ENCODE results near the gene ENKUR. TPM values are rescaled to one million over a fixed set of nuclear protein-coding genes. Genes with fewer than 3 reads are reported as not detected.
A peak's percentile ranks its signal among the peaks of the same experiment; 100 is the strongest.

The ENKUR gene
- total RNA-seq, 1 experiment from 2014 or later, result 0.13 TPM

DNA sequence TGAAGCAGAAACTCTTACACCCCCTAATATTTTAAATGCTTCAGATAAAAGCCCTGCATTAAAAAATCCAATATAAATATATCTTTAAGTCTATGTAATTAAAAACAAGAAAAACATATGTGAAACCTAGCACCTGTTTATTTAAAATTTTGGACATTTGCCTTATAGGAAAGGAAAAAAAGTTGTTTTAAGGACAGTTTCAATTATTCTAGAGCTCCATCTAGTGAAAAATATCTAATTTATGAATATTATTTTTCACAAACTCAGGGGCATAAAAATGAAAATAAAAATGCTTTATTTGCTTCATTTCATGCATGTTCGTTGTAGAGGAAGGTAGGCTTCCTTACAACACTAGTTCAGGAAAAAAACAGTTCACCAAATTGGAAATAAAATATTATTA lies 26.1 kb downstream of the ENKUR start:
- no peak for TF ChIP-seq SIN3A (IDR thresholded peaks at IDR 0.05; ENCODE audit: borderline replicate concordance, insufficient read depth, low read depth, low read length)
- TF ChIP-seq, protein P1, sequence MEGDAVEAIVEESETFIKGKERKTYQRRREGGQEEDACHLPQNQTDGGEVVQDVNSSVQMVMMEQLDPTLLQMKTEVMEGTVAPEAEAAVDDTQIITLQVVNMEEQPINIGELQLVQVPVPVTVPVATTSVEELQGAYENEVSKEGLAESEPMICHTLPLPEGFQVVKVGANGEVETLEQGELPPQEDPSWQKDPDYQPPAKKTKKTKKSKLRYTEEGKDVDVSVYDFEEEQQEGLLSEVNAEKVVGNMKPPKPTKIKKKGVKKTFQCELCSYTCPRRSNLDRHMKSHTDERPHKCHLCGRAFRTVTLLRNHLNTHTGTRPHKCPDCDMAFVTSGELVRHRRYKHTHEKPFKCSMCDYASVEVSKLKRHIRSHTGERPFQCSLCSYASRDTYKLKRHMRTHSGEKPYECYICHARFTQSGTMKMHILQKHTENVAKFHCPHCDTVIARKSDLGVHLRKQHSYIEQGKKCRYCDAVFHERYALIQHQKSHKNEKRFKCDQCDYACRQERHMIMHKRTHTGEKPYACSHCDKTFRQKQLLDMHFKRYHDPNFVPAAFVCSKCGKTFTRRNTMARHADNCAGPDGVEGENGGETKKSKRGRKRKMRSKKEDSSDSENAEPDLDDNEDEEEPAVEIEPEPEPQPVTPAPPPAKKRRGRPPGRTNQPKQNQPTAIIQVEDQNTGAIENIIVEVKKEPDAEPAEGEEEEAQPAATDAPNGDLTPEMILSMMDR (IDR thresholded peaks at IDR 0.05), result peak; percentile 16; the same call in 1 of the 2 replicates
- H3K36me3 ChIP-seq (ENCODE audit: control insufficient read depth, insufficient read depth, low read length), result no peaks in the 10 kb centered on the region
- ATAC-seq, result no peak
- in situ Hi-C loops (cut with HindIII; ENCODE audit: low pct_unique_long_range_greater_than_20kb, low sequenced_read_pairs), result no loop called here
- H3K9me3 ChIP-seq (ENCODE audit: control insufficient read depth, insufficient read depth, low read depth, low read length), result no peaks in the 10 kb centered on the region
- no peaks in the 10 kb centered on the region for H3K27me3 ChIP-seq (ENCODE audit: control insufficient read depth, insufficient read depth, low read length)
- H3K4me3 ChIP-seq (ENCODE audit: low read depth in 2 of 2, low read length in 2 of 2), result no peak overlapping the region
- CTCF ChIA-PET, result no interaction called here
- DNase-seq (ENCODE audit: low read depth, low spot score), result no peak
- BruUV-seq (replicated peaks), result no TSS peak
- peaks cover 4% of the 10 kb centered on the region; the same call in 1 of the 2 replicates for H3K4me1 ChIP-seq (ENCODE audit: control insufficient read depth, insufficient read depth, low read length)
- intact Hi-C loops (cut with micrococcal nuclease; ENCODE audit: unreplicated experiment), result loop anchor here (10.0 kb wide), 1 partner anchor 345 kb away; no protein-coding TSS in a partner anchor
- POLR2A ChIA-PET, result interaction anchor here (0.7 kb wide), 1 partner anchor 320 kb away, joined by 3 read pairs; no protein-coding TSS in a partner anchor
- H3K27ac ChIP-seq (ENCODE audit: low read length), result no peak overlapping the region

DNA sequence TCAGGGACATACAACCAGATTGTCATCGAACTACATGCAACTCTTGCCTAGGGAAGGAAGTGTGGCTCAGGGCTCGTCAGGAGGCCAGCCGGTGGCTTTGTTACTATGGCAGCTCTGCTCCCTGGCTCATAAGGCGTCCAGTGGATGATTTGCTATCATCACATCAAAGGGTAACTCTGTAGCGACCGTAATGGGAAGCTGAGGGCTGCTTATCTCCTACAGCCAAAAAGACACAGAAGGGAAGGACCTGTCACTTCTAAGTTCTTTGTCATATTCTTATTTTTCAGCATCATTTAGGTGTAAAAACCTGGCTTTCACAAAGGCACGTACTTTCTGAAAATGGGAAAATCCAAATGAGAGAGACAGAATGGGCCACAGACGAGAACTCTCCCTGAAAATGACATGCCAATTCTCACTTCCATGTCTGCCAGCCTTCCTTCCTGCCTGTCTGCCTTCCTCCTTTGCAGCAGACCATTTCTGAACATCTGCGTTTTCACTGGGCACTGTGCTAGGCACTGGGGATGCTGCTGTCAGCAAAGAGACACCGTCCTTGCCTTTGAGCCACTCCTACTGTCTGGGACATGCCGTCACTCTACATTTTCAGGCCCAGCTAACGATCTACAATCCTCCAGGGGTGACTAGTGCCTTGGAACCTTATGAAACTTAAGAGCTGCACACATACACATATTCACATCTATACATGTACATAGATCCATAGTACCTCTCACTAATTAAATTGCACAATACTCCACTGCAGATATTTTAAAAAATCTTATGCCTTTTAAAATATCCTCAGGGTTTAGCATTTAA lies 26.9 kb downstream of the ENKUR start:
- ChIA-PET POLR2A (interaction anchor here (0.6 to 0.7 kb wide), 2 partner anchors 131 to 320 kb away, joined by 3 to 5 read pairs; no protein-coding TSS in a partner anchor), CTCF (no interaction called here)
- no peaks in the 10 kb centered on the region for H3K9me3 ChIP-seq (ENCODE audit: control insufficient read depth, insufficient read depth, low read depth, low read length)
- no peak overlapping the region for H3K4me3 ChIP-seq (ENCODE audit: low read depth in 2 of 2, low read length in 2 of 2)
- BruUV-seq (replicated peaks), result no TSS peak
- in situ Hi-C loops (cut with HindIII; ENCODE audit: low pct_unique_long_range_greater_than_20kb, low sequenced_read_pairs) (no loop called here), intact Hi-C loops (cut with micrococcal nuclease; ENCODE audit: unreplicated experiment) (no loop called here)
- H3K27ac ChIP-seq (ENCODE audit: low read length), result no peak overlapping the region
- H3K27me3 ChIP-seq (ENCODE audit: control insufficient read depth, insufficient read depth, low read length), result no peaks in the 10 kb centered on the region
- no peaks in the 10 kb centered on the region for H3K36me3 ChIP-seq (ENCODE audit: control insufficient read depth, insufficient read depth, low read length)
- peaks cover 4% of the 10 kb centered on the region; the same call in 1 of the 2 replicates for H3K4me1 ChIP-seq (ENCODE audit: control insufficient read depth, insufficient read depth, low read length)
- ATAC-seq (no peak), DNase-seq (ENCODE audit: low read depth, low spot score) (no peak)
- TF ChIP-seq TCF7L2 (IDR thresholded peaks at IDR 0.05; ENCODE audit: low read depth, low read length) (no peak), SIN3A (IDR thresholded peaks at IDR 0.05; ENCODE audit: borderline replicate concordance, insufficient read depth, low read depth, low read length) (no peak), POLR2AphosphoS5 (IDR thresholded peaks at IDR 0.05; ENCODE audit: low read depth, low read length) (no peak)
- TF ChIP-seq, protein P1 (IDR thresholded peaks at IDR 0.05), result no peak
- TF ChIP-seq, protein P2, sequence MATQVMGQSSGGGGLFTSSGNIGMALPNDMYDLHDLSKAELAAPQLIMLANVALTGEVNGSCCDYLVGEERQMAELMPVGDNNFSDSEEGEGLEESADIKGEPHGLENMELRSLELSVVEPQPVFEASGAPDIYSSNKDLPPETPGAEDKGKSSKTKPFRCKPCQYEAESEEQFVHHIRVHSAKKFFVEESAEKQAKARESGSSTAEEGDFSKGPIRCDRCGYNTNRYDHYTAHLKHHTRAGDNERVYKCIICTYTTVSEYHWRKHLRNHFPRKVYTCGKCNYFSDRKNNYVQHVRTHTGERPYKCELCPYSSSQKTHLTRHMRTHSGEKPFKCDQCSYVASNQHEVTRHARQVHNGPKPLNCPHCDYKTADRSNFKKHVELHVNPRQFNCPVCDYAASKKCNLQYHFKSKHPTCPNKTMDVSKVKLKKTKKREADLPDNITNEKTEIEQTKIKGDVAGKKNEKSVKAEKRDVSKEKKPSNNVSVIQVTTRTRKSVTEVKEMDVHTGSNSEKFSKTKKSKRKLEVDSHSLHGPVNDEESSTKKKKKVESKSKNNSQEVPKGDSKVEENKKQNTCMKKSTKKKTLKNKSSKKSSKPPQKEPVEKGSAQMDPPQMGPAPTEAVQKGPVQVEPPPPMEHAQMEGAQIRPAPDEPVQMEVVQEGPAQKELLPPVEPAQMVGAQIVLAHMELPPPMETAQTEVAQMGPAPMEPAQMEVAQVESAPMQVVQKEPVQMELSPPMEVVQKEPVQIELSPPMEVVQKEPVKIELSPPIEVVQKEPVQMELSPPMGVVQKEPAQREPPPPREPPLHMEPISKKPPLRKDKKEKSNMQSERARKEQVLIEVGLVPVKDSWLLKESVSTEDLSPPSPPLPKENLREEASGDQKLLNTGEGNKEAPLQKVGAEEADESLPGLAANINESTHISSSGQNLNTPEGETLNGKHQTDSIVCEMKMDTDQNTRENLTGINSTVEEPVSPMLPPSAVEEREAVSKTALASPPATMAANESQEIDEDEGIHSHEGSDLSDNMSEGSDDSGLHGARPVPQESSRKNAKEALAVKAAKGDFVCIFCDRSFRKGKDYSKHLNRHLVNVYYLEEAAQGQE (IDR thresholded peaks at IDR 0.05; ENCODE audit: insufficient read depth in 1 of 2, low read depth in 2 of 2, low read length in 1 of 2), result no peak
